NCI-H2196 (cell line): Measurements from ENCODE around the gene DYRK1A.
"Not testable (repeated sequence)": the region's sequence is repeated elsewhere in the genome, so short reads cannot be mapped to it uniquely, and the experiment has no call there.

Experiments used
- DNase-seq: peaks from one replicate; lab custom pipeline; 2025; ENCODE audit not compliant: unreplicated experiment; lab: John Stamatoyannopoulos, UW

The DYRK1A gene

GRCh38 chr21:37522641-37523295 lies 156.2 kb downstream of the DYRK1A start:
- no peak for DNase-seq

- DNase-seq = not testable (repeated sequence)
Measured at GRCh38 chr21:37524944-37525343, 158.4 kb downstream of the DYRK1A start.

GRCh38 chr21:37525810-37526209 lies 159.2 kb downstream of the DYRK1A start:
- DNase-seq = no peak

- no peak for DNase-seq
Measured at GRCh38 chr21:37527103-37527502, 160.5 kb downstream of the DYRK1A start.

GRCh38 chr21:37527716-37528115 lies 161.1 kb downstream of the DYRK1A start:
- DNase-seq = no peak

- no peak for DNase-seq
Measured at GRCh38 chr21:37528150-37528937, 161.8 kb downstream of the DYRK1A start.

- DNase-seq = no peak
Measured at GRCh38 chr21:37529649-37530048, 163.1 kb downstream of the DYRK1A start.

GRCh38 chr21:37530901-37531351 lies 164.4 kb downstream of the DYRK1A start:
- DNase-seq = no peak

- DNase-seq = no peak
Measured at GRCh38 chr21:37531431-37531932, 164.9 kb downstream of the DYRK1A start.

GRCh38 chr21:37532868-37533780 lies 166.6 kb downstream of the DYRK1A start:
- DNase-seq = no peak

GRCh38 chr21:37534431-37534830 lies 167.9 kb downstream of the DYRK1A start:
- DNase-seq = no peak

- DNase-seq = no peak
Measured at GRCh38 chr21:37535130-37535529, 168.6 kb downstream of the DYRK1A start.

- DNase-seq = no peak
Measured at GRCh38 chr21:37535672-37536071, 169.1 kb downstream of the DYRK1A start.

- no peak for DNase-seq
Measured at GRCh38 chr21:37536616-37537278, 170.2 kb downstream of the DYRK1A start.

- no peak for DNase-seq
Measured at GRCh38 chr21:37537391-37537996, 170.9 kb downstream of the DYRK1A start.

- no peak for DNase-seq
Measured at GRCh38 chr21:37538971-37539590, 172.5 kb downstream of the DYRK1A start.

- not testable (repeated sequence) for DNase-seq
Measured at GRCh38 chr21:37541128-37541527, 174.6 kb downstream of the DYRK1A start.

GRCh38 chr21:37542512-37542911 lies 175.9 kb downstream of the DYRK1A start:
- DNase-seq = no peak

- DNase-seq = no peak
Measured at GRCh38 chr21:37546299-37546908, 179.8 kb downstream of the DYRK1A start.
